DOHH2 (cell line): ENCODE measurements around the gene CACNA2D3.

Source experiments
- CTCF ChIP-seq: fragments of 200-600 bp; sonication (generic); IDR thresholded peaks from one replicate; pipeline ENCODE4 v1.5.1; 2014; ENCODE audit warnings: antibody characterized with exemption, mild to moderate bottlenecking, low read depth, low read length; ENCODE audit not compliant: poor library complexity, severe bottlenecking
- EZH2phosphoT487 ChIP-seq: fragments of 200-600 bp; sonication (generic); IDR thresholded peaks from 2 replicates; pipeline ENCODE4 v1.6.1; 2017; ENCODE audit warnings: borderline replicate concordance, mild to moderate bottlenecking, antibody characterized with exemption, low read length, moderate library complexity, mixed read lengths

DNA sequence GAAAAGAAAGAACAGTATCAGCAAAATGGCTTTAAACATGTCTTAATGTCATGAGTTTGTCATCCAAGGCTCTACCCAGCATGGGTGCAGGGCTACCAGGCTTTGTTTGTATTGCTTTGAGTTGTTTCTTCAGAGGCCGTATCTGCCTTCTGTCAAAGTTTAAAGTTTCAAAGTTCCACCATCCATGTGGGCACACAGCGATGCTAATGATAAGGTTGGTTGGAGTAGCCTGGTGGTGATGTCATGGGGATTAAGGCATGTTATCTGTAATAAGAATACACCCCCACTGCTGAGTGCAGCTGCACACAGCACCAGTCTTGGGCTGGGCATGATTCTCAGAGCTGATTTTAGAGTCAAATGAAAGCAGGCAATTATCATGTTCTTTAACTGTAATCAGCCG lies 877.5 kb downstream of the CACNA2D3 start:
- no peak for TF ChIP-seq CTCF
- TF ChIP-seq EZH2phosphoT487 = no peak
